Fibroblast of mammary gland (primary cell): Measurements from ENCODE around the gene METRNL.
"Not testable (repeated sequence)": the region's sequence is repeated elsewhere in the genome, so short reads cannot be mapped to it uniquely, and the experiment has no call there.

Experiments used
- DNase-seq: peaks from one replicate; pipeline ENCODE4 v3.0.0-alpha.2; 2010; ENCODE audit warnings: low read depth
- H3K4me3 ChIP-seq: 2 replicates; pipeline ENCODE4 v1.5.1; 2011; ENCODE audit warnings: low read depth, mild to moderate bottlenecking, low read length, moderate library complexity; ENCODE audit not compliant: control insufficient read depth
- TF ChIP-seq, protein P1 (sequence below): conservative IDR thresholded peaks from 2 replicates; pipeline ENCODE4 v1.5.1; 2011; ENCODE audit warnings: low read depth, low read length, inconsistent platforms; ENCODE audit not compliant: control insufficient read depth, insufficient read depth

METRNL gene

DNA sequence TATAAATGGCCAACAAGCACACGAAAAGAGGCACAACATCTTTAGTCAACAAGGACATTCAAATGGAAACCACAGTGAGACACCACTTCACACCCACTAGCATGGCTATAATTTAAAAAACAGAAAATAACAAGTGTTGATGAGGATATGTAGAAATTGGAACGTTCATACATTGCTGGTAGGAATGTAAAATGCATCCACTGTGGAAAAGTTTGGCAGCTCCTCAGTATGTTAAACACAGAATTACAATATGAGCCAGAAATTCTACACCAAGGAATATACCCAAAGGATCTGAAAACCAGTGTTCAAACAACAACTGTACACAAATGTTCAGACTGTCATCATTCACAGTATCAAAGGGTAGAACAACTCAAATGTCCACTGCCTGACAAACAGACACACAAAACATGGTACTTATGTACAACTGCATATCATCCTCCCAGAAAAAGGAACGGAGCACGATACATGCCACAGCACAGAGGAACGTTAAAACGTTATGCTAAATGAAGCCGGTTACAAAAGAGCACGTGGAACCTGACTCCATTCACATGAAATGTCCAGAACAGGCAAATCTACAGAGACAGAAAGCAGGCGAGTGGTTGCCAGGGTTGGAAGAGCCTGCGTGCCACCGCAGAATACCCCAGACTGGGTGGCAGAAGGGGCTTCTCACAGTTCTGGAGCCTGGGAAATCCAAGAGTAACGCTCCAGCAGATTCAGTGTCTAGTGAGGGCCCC, 32.8 kb upstream of the METRNL start:
- TF ChIP-seq, protein P1, sequence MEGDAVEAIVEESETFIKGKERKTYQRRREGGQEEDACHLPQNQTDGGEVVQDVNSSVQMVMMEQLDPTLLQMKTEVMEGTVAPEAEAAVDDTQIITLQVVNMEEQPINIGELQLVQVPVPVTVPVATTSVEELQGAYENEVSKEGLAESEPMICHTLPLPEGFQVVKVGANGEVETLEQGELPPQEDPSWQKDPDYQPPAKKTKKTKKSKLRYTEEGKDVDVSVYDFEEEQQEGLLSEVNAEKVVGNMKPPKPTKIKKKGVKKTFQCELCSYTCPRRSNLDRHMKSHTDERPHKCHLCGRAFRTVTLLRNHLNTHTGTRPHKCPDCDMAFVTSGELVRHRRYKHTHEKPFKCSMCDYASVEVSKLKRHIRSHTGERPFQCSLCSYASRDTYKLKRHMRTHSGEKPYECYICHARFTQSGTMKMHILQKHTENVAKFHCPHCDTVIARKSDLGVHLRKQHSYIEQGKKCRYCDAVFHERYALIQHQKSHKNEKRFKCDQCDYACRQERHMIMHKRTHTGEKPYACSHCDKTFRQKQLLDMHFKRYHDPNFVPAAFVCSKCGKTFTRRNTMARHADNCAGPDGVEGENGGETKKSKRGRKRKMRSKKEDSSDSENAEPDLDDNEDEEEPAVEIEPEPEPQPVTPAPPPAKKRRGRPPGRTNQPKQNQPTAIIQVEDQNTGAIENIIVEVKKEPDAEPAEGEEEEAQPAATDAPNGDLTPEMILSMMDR = no peak
- DNase-seq = no peak
- no peak overlapping the region for H3K4me3 ChIP-seq

DNA sequence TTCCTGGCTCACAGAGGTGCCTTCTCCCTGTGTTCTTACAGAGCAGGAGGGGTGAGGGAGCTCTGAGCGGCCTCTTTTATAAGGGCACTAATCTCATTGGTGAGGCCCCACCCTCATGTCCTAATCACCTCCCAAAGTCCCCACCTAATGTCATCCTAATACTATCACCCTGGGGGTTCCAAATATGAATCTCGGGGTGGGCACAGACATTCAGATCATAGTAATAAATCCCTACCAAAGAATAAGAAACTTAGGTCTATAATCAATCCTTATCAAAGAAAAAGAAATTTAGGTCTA, 32.3 kb upstream of the METRNL start:
- no peak for DNase-seq
- TF ChIP-seq, protein P1 = no peak
- no peak overlapping the region for H3K4me3 ChIP-seq

DNA sequence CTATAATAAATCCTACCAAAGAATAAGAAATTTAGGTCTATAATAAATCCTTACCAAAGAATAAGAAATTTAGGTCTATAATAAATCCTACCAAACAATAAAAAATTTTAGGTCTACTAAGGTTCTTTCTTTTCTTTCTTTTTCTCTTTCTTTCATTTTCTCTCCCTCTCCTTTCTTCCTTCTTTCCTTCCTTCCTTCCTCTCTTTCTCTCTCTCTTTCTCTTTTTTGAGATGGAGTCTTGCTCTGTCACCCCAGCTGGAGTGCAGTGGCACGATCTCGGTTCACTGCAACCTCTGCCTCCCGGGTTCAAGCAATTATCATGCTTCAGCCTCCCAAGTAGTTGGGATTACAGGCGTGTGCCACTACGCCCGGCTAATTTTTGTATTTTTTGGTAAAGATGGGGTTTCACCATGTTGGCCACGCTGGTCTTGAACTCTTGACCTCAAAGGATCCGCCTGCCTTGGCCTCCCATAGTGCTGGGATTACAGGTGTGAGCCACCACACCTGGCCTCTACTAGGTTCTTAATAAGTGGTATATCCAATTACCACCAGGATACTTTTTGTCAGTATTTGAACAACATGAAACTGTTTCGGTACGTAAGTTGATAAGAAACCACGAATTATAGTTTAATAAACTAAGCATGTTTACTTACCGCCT, 31.5 kb upstream of the METRNL start:
- H3K4me3 ChIP-seq, DNase-seq: not testable (repeated sequence)

DNA sequence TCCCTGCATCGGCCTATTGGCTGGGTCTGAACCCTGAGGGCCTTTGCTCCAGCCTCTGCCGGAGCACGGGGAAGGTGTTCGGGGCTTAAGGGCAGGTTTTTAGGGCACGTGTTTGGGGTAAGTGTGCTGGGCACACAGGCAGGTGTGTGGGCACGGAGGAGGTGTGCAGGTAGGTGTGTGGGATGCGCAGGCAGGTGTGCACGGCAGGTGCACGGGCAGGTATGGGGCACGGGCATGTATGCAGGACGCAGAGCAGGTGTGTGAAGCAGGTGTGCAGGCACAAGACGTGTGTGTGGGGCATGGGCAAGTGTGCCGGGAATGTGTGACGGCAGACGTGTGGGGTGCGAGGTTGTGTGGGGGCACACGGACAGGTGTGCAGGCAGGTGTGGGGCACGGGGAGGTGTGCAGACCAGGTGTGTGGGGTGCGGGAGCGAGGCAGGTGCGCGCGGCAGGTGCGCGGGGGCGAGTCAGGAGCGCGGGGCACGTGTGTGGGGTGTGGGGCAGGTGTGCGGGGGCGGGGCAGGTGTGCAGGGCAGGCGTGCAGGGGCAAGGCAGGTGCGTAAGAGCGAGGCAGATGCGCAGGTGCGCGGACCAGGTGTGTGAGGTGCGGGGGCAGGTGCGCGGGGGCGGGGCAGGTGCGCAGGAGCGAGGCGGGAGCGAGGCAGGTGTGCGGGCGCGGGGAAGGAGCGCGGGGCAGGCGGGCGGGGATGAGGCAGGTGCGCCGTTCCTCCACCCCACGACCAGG, 28.6 kb upstream of the METRNL start:
- DNase-seq = no peak
- peak overlapping the region; percentile 53 for H3K4me3 ChIP-seq
- TF ChIP-seq, protein P1 = no peak

DNA sequence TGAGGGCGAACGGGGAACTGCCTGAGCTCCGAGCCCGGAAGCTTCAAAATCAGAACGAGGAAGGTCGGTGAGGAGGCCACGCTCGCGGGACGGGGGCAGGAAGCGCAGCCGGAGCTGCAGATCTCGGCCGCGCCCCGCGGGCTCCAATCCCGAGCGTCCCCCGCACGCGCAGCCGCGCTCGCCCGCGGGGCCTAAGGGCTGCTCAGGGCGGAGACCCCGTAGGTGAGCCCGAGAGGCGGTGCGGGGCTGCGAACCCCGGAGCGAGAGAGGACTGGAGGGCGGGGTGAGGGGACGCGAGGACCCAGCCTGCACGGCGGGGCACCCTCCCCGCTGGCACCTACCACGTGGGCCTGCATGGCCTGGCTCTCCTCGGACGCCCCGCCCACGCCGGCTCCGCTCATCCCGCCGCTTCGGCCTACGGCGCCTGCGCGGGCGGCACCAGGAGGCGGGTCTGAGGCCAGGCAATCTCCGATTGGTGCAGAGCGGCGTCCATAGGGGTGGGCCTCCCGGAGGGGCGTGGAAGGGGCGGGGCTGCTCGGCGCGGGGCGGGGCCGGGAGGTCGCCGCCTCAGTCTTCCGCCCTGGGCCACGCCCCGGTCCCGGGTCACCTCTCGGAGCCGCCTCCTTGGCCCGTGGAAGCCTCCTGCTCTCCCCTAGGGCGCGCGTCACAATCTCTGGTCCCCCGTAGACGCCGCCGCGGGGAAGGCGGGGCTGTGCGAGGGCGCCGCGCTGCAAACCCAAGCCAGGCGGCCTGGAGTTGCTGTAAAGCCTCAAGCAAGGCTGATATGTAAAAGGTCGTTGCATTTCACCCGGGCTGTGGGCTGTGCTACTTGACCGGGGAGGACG, 27.8 kb upstream of the METRNL start:
- peak overlapping the region; percentile 53 for H3K4me3 ChIP-seq
- peak; percentile 95 for DNase-seq
- TF ChIP-seq, protein P1 = no peak

DNA sequence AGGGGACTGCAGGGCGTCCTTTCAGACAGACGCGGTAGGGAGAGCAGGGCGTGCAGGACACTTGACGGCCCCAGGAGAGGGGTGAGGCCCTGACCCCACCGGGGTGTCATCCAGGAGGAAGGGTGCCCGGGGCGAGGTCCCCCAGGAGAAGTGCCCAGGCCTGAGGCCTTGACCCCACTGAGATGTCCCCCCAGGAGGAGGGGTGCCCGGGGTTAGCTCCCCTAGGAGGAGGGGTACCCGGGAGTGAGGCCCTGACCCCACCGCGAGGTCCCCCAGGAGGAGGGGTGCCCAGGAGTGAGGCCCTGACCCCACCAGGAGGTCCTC, 27.2 kb upstream of the METRNL start:
- peak overlapping the region; percentile 22 for H3K4me3 ChIP-seq

More for the DNA sequence above, 27.2 kb upstream of the METRNL start:
- TF ChIP-seq, protein P1 = no peak
- no peak for DNase-seq
